ENCODE measurements around the gene DERA.

GRCh38 chr12:15982071-15982470 is 70.9 kb downstream of the DERA start:
- no peak for TF ChIP-seq CBX8 (IDR thresholded peaks at IDR 0.05; ENCODE audit: borderline replicate concordance, extremely low read depth, low read depth, low read length, poor library complexity, severe bottlenecking)
- no peak for TF ChIP-seq ZNF24 (IDR thresholded peaks at IDR 0.05)
- no peak for TF ChIP-seq HMG20B (CRISPR knock-in tag; IDR thresholded peaks at IDR 0.05)
- TF ChIP-seq EZH2 (IDR thresholded peaks at IDR 0.05; ENCODE audit: borderline replicate concordance, low read depth, low read length): no peak

Data from K562 (cell line).